Left lung (tissue), 10 donors: Measurements from ENCODE around the gene MARK3. TPM values are rescaled to one million over a fixed set of nuclear protein-coding genes. Genes with fewer than 3 reads are reported as not detected.
A peak's percentile ranks its signal among the peaks of the same experiment; 100 is the strongest.
"Not testable (repeated sequence)": the region's sequence is repeated elsewhere in the genome, so short reads cannot be mapped to it uniquely, and the experiment has no call there.

Experiments
- ATAC-seq: fragments of 200-7000 bp; cut with Tn5 transposase; one replicate; pipeline ENCODE4 v1.9.1; 2020; ENCODE audit warnings: moderate library complexity
- DNase-seq, 4 donors: peaks; one replicate each; pipeline ENCODE4 v3.0.0-alpha.2; 2013 to 2020
- H3K27ac ChIP-seq, 2 donors: fragments of 200-600 bp; sonication (generic) in 1 of 2; one replicate each; pipeline versions ENCODE4 v1.5.0 to v1.8.0; 2020 to 2021
- H3K27me3 ChIP-seq, 2 donors: fragments of 200-600 bp; sonication (generic) in 1 of 2; one replicate each; pipeline versions ENCODE4 v1.5.0 to v1.8.0; 2020 to 2021
- H3K36me3 ChIP-seq, 2 donors: fragments of 200-600 bp; sonication (generic) in 1 of 2; one replicate each; pipeline versions ENCODE4 v1.5.0 to v1.8.0; 2020 to 2021
- H3K4me1 ChIP-seq, 2 donors: fragments of 200-600 bp; one replicate each; pipeline ENCODE4 v1.8.0; 2021
- H3K4me3 ChIP-seq, 2 donors: fragments of 200-600 bp; sonication (generic) in 1 of 2; one replicate each; pipeline versions ENCODE4 v1.5.0 to v1.8.0; 2020 to 2021; ENCODE audit warnings: mild to moderate bottlenecking in 1 of 2
- H3K9me3 ChIP-seq, 2 donors: fragments of 200-600 bp; sonication (generic) in 1 of 2; one replicate each; pipeline versions ENCODE4 v1.5.0 to v1.8.0; 2020 to 2021
- CTCF ChIP-seq, 2 donors: fragments of 200-600 bp; sonication (generic) in 1 of 2; IDR thresholded peaks; one replicate each; pipeline versions ENCODE4 v1.5.0 to v1.8.0; 2021; ENCODE audit warnings: antibody characterized with exemption in 2 of 2
- intact Hi-C, 2 donors: fragments of 100-400 bp; cut with DNase I; formaldehyde crosslinking; loops; one replicate each; pipeline versions ENCODE4 v1.11.2 to v1.14.2; 2022
- polyA plus RNA-seq, 6 donors: library from polyadenylated mRNA; unstranded; fragments of 120-200 nt; gene quantifications; one replicate each; pipeline ENCODE4 v1.2.1, GENCODE V29; 2013; ENCODE audit not compliant: insufficient read length in 6 of 6
- total RNA-seq, 2 donors: library from RNA; stranded (reverse); fragmentation: NEBNext Ultra II Directional; extraction: Animal tissue kit (Norgen Biotek cat#: 25700); gene quantifications; one replicate each; pipeline ENCODE4 v1.2.1, GENCODE V29; 2021
- donor health status: DM: no; HTN: yes; CAD: no.
- donor health status: DM: no; HTN: no; CAD: no.

The MARK3 gene
- total and polyA plus RNA-seq, 8 donors = 78.8 to 135 (median 122) TPM

GRCh38 chr14:103522649-103523574 is 137.7 kb downstream of the MARK3 start, which contains the start of gene CKB:
Gene CKB (minus strand): TSS chr14:103522830. CDS start chr14:103522493, 337 bp downstream.
- intact Hi-C loops = no loop called here
- Histone ChIP-seq H3K27me3 (peaks cover 8 to 48% of the 10 kb centered on the region in 2 donors), H3K36me3 (no peaks in the 10 kb centered on the region), H3K27ac (peak within 1 kb of the TSS; percentile 29 to 33), H3K9me3 (no peaks in the 10 kb centered on the region), H3K4me1 (peaks cover 32 to 70% of the 10 kb centered on the region in 2 donors), H3K4me3 (peak within 1 kb of the TSS; percentile 47 to 57)
- ATAC-seq = peak; percentile 41
- peak in 2 of 4 donors; percentile 79 to 85 for DNase-seq
- no peak for TF ChIP-seq CTCF (IDR thresholded peaks at IDR 0.05)

GRCh38 chr14:103523575-103523954 is 138.3 kb downstream of the MARK3 start:
- Histone ChIP-seq H3K9me3 (no peaks in the 10 kb centered on the region), H3K4me3 (no peak overlapping the region), H3K36me3 (no peaks in the 10 kb centered on the region), H3K27ac (no peak overlapping the region), H3K4me1 (peaks cover 37 to 70% of the 10 kb centered on the region in 2 donors), H3K27me3 (peaks cover 8 to 48% of the 10 kb centered on the region in 2 donors)
- DNase-seq (no peak), ATAC-seq (no peak)
- intact Hi-C loops = no loop called here
- no peak for TF ChIP-seq CTCF (IDR thresholded peaks at IDR 0.05)

GRCh38 chr14:103524002-103524935 is 139.1 kb downstream of the MARK3 start:
- H3K36me3 ChIP-seq = no peaks in the 10 kb centered on the region
- intact Hi-C loops = no loop called here
- H3K9me3 ChIP-seq = no peaks in the 10 kb centered on the region
- H3K4me1 ChIP-seq = peaks cover 31 to 66% of the 10 kb centered on the region in 2 donors
- no peak overlapping the region for H3K27ac ChIP-seq
- DNase-seq (no peak), ATAC-seq (no peak)
- peaks cover 8 to 48% of the 10 kb centered on the region in 2 donors for H3K27me3 ChIP-seq
- no peak overlapping the region for H3K4me3 ChIP-seq
- no peak for TF ChIP-seq CTCF (IDR thresholded peaks at IDR 0.05)

- Histone ChIP-seq H3K4me1 (peaks cover 22 to 66% of the 10 kb centered on the region in 2 donors), H3K27me3 (peaks cover 8 to 41% of the 10 kb centered on the region in 2 donors)
- H3K9me3 ChIP-seq, H3K27ac ChIP-seq, intact Hi-C loops, ATAC-seq, H3K4me3 ChIP-seq, H3K36me3 ChIP-seq: not testable (repeated sequence)
- peak in 1 of 4 donors; percentile 68 for DNase-seq
Measured at GRCh38 chr14:103525430-103526246, 140.4 kb downstream of the MARK3 start.
